ENCODE results near the gene TP53I13.

DNA sequence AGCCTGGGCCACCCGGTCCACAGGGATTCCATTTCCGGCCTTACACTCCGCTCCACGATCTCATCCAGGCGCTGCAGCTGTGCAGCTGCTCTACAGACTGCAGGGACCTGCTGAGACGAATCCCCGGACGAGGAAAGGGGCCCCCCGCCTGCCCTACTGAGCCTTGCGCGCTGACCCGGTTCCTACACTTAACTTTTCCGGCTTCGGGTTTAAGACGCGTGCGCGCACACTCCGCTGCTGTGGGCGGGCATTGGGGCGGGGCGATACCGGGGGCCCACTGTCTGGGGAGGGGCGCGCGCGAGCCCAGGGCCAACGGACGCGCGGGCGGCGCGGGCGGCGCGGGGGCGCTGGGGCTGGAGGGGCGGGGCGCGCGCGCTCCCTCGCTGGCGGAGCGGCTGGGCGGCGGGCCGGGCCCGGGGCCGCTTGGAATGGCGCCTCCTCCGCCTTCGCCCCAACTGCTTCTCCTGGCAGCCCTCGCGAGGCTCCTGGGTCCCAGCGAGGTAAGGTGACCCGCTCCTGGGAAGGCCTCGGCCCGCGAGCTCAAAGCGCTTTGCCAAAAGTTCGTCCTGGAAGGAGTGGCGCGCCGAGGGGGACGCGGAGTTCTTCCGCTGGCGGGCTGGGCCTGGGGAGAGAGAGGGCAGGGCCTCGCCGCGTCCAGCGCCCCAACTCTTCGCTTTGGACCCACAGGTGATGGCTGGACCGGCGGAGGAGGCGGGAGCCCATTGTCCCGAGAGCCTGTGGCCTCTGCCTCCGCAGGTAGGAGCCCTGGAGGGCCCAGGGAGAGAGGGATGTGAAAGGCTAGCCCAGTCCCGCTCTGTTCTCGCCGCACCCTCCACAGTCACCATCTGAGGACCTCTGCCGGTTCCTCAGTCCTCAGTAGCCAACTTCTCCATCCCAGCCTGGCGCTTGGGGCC is at the start of gene TP53I13:
- TF ChIP-seq, protein P1, sequence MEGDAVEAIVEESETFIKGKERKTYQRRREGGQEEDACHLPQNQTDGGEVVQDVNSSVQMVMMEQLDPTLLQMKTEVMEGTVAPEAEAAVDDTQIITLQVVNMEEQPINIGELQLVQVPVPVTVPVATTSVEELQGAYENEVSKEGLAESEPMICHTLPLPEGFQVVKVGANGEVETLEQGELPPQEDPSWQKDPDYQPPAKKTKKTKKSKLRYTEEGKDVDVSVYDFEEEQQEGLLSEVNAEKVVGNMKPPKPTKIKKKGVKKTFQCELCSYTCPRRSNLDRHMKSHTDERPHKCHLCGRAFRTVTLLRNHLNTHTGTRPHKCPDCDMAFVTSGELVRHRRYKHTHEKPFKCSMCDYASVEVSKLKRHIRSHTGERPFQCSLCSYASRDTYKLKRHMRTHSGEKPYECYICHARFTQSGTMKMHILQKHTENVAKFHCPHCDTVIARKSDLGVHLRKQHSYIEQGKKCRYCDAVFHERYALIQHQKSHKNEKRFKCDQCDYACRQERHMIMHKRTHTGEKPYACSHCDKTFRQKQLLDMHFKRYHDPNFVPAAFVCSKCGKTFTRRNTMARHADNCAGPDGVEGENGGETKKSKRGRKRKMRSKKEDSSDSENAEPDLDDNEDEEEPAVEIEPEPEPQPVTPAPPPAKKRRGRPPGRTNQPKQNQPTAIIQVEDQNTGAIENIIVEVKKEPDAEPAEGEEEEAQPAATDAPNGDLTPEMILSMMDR (IDR thresholded peaks at IDR 0.05) = no peak
- TF ChIP-seq POLR2AphosphoS5 (IDR thresholded peaks at IDR 0.05) = peak; percentile 78 to 92 (median 89)

Data from transverse colon (tissue), 4 donors.